Liver (tissue), 9 donors: ENCODE results near the gene ADAR. TPM values are rescaled to one million over a fixed set of nuclear protein-coding genes. Genes with fewer than 3 reads are reported as not detected.

Experiments
- DNase-seq: peaks from one replicate; pipeline ENCODE4 v3.0.0-alpha.2; 2017; ENCODE audit warnings: low spot score
- H3K27ac ChIP-seq, 2 donors: one replicate each; pipeline ENCODE4 v1.7.0; 2013; ENCODE audit warnings: inconsistent platforms in 2 of 2, low read length in 2 of 2, control low read depth in 1 of 2, low read depth in 1 of 2, mild to moderate bottlenecking in 1 of 2
- H3K27me3 ChIP-seq, 4 donors: one replicate each; pipeline versions ENCODE4 v1.6.1 to v1.7.0; 2013; ENCODE audit warnings: low read length in 3 of 4, inconsistent platforms in 1 of 4, mild to moderate bottlenecking in 1 of 4, moderate library complexity in 1 of 4; ENCODE audit not compliant: control insufficient read depth in 4 of 4, insufficient read depth in 4 of 4
- H3K36me3 ChIP-seq, 4 donors: one replicate each; pipeline versions ENCODE4 v1.6.1 to v1.7.0; 2013; ENCODE audit warnings: low read length in 3 of 4, mild to moderate bottlenecking in 3 of 4, low read depth in 1 of 4, moderate library complexity in 1 of 4; ENCODE audit not compliant: control insufficient read depth in 4 of 4, insufficient read depth in 3 of 4
- H3K4me1 ChIP-seq, 4 donors: one replicate each; pipeline versions ENCODE4 v1.6.1 to v1.7.0; 2013; ENCODE audit warnings: low read length in 3 of 4, mild to moderate bottlenecking in 3 of 4, moderate library complexity in 1 of 4; ENCODE audit not compliant: control insufficient read depth in 4 of 4, insufficient read depth in 4 of 4
- H3K4me3 ChIP-seq, 3 donors: one replicate each; pipeline versions ENCODE4 v1.6.1 to v1.7.0; 2013; ENCODE audit warnings: low read length in 3 of 3, control low read depth in 1 of 3, low read depth in 1 of 3, mild to moderate bottlenecking in 1 of 3
- H3K9ac ChIP-seq, 2 donors: one replicate each; pipeline ENCODE4 v1.7.0; 2013; ENCODE audit warnings: low read length in 2 of 2, mild to moderate bottlenecking in 2 of 2, moderate library complexity in 2 of 2, control low read depth in 1 of 2, low read depth in 1 of 2
- H3K9me3 ChIP-seq, 4 donors: one replicate each; pipeline versions ENCODE4 v1.6.1 to v1.7.0; 2013; ENCODE audit warnings: low read length in 3 of 4; ENCODE audit not compliant: control insufficient read depth in 4 of 4
- ATF3 ChIP-seq: IDR thresholded peaks from 2 replicates; pipeline ENCODE4 v1.6.1; 2016; ENCODE audit warnings: antibody characterized with exemption
- CTCF ChIP-seq: fragments of 150-350 bp; IDR thresholded peaks from 2 replicates; pipeline ENCODE4 v1.5.1; 2017; ENCODE audit warnings: improper control_type of control experiment, low read depth, low read length; ENCODE audit not compliant: missing input control
- EGR1 ChIP-seq, 2 donors: IDR thresholded peaks; 2 replicates each; pipeline ENCODE4 v1.6.1; 2016 to 2018; ENCODE audit warnings: antibody characterized with exemption in 2 of 2, low read depth in 2 of 2
- FOXA1 ChIP-seq: IDR thresholded peaks from 2 replicates; pipeline ENCODE4 v1.6.1; 2016; ENCODE audit warnings: antibody characterized with exemption
- GABPA ChIP-seq, 2 donors: IDR thresholded peaks in 1 of 2; conservative IDR thresholded peaks in 1 of 2; 2 replicates each; pipeline ENCODE4 v1.6.1; 2016; ENCODE audit warnings: antibody characterized with exemption in 2 of 2, mild to moderate bottlenecking in 1 of 2, moderate library complexity in 1 of 2
- HNF4G ChIP-seq: IDR thresholded peaks from 2 replicates; pipeline ENCODE4 v1.6.1; 2016; ENCODE audit warnings: antibody characterized with exemption
- JUND ChIP-seq, 2 donors: IDR thresholded peaks; 2 replicates each; pipeline ENCODE4 v1.6.1; 2016; ENCODE audit warnings: antibody characterized with exemption in 2 of 2
- MAX ChIP-seq: IDR thresholded peaks from 2 replicates; pipeline ENCODE4 v1.6.1; 2016; ENCODE audit warnings: antibody characterized with exemption
- NR2F2 ChIP-seq: IDR thresholded peaks from 2 replicates; pipeline ENCODE4 v1.6.1; 2016; ENCODE audit warnings: antibody characterized with exemption
- RAD21 ChIP-seq, 2 donors: IDR thresholded peaks; 2 replicates each; pipeline ENCODE4 v1.6.1; 2016; ENCODE audit warnings: antibody characterized with exemption in 2 of 2, mild to moderate bottlenecking in 2 of 2
- REST ChIP-seq: IDR thresholded peaks from 2 replicates; pipeline ENCODE4 v1.6.1; 2016; ENCODE audit warnings: antibody characterized with exemption, mild to moderate bottlenecking
- RXRA ChIP-seq, 2 donors: IDR thresholded peaks; 2 replicates each; pipeline ENCODE4 v1.6.1; 2017 to 2018; ENCODE audit warnings: antibody characterized with exemption in 2 of 2, mild to moderate bottlenecking in 1 of 2
- SP1 ChIP-seq: IDR thresholded peaks from 2 replicates; pipeline ENCODE4 v1.6.1; 2018; ENCODE audit warnings: antibody characterized with exemption, mild to moderate bottlenecking
- YY1 ChIP-seq: IDR thresholded peaks from 2 replicates; pipeline ENCODE4 v1.6.1; 2016; ENCODE audit warnings: antibody characterized with exemption, mild to moderate bottlenecking
- ZBTB33 ChIP-seq: IDR thresholded peaks from 2 replicates; pipeline ENCODE4 v1.6.1; 2016; ENCODE audit warnings: antibody characterized with exemption
- WGBS: extraction: QIAGEN DNeasy Blood & Tissue Kit; methylation state at CpG from one replicate; pipeline ENCODE4 v1.1.7; 2013; 5-methylcytosine and 5-hydroxymethylcytosine counted together
- polyA plus RNA-seq, 2 donors: library from polyadenylated mRNA; stranded (reverse) in 1 of 2; unstranded in 1 of 2; fragments of 200-250 nt in 1 of 2; fragments of >200 nt in 1 of 2; fragmentation: Nextera tagmentation in 1 of 2; extraction: Ambion mirVana in 1 of 2; gene quantifications; one replicate each; pipeline versions ENCODE4 v1.2.1 to v1.2.3, GENCODE V29; 2013 to 2015
- total RNA-seq, 2 donors: library from RNA; depleted of rRNA; stranded (reverse); fragments of >200 nt; gene quantifications; one replicate each; pipeline ENCODE4 v1.2.3, GENCODE V29; 2014
- donor health status: healthy.
- donor health status: healthy.
- donor health status: healthy.
- donor health status: healthy.
- donor health status: healthy.

ADAR gene
- total and polyA plus RNA-seq, 4 donors = 39.3 to 76.1 (median 51.1) TPM

GRCh38 chr1:154541231-154541630, 66.8 kb downstream of the ADAR start:
- TF ChIP-seq YY1 = no peak
- TF ChIP-seq FOXA1 = no peak
- TF ChIP-seq RXRA (IDR thresholded peaks at IDR 0.05) = no peak
- TF ChIP-seq CTCF = no peak
- TF ChIP-seq ZBTB33 = no peak
- TF ChIP-seq MAX = no peak
- TF ChIP-seq REST = no peak
- TF ChIP-seq GABPA (IDR thresholded peaks at IDR 0.05 in 1 of 2, conservative IDR thresholded peaks at IDR 0.05 in 1 of 2) = no peak
- TF ChIP-seq RAD21 (IDR thresholded peaks at IDR 0.05) = no peak
- TF ChIP-seq SP1 = no peak
- TF ChIP-seq NR2F2 = no peak
- TF ChIP-seq JUND (IDR thresholded peaks at IDR 0.05) = no peak
- H3K36me3 ChIP-seq = no peaks in the 10 kb centered on the region
- H3K9me3 ChIP-seq = no peaks in the 10 kb centered on the region
- no peak for DNase-seq
- WGBS = 82% methylated on average over 6 of the region's 6 CpGs
- no peak overlapping the region for H3K27ac ChIP-seq
- no peak overlapping the region for H3K9ac ChIP-seq
- no peaks in the 10 kb centered on the region for H3K27me3 ChIP-seq
- no peaks in the 10 kb centered on the region for H3K4me1 ChIP-seq
- no peak overlapping the region for H3K4me3 ChIP-seq

GRCh38 chr1:154539486-154540483, 68.2 kb downstream of the ADAR start:
- H3K9ac ChIP-seq = no peak overlapping the region
- DNase-seq = no peak
- H3K9me3 ChIP-seq = no peaks in the 10 kb centered on the region
- H3K4me1 ChIP-seq = no peaks in the 10 kb centered on the region
- H3K4me3 ChIP-seq = no peak overlapping the region
- H3K36me3 ChIP-seq = no peaks in the 10 kb centered on the region
- H3K27ac ChIP-seq = no peak overlapping the region
- WGBS = 90% methylated on average over 9 of the region's 9 CpGs
- TF ChIP-seq REST (no peak), ATF3 (no peak), FOXA1 (no peak), EGR1 (IDR thresholded peaks at IDR 0.05; ENCODE audit: low read depth in 2 of 2) (no peak), RAD21 (IDR thresholded peaks at IDR 0.05) (no peak), CTCF (no peak), SP1 (no peak), HNF4G (no peak)
- no peaks in the 10 kb centered on the region for H3K27me3 ChIP-seq
